DMS153 (cell line): ENCODE results near the gene CDH13.

Experiments used
- DNase-seq: peaks from one replicate; lab custom pipeline; 2025; lab: John Stamatoyannopoulos, UW

The CDH13 gene

DNA sequence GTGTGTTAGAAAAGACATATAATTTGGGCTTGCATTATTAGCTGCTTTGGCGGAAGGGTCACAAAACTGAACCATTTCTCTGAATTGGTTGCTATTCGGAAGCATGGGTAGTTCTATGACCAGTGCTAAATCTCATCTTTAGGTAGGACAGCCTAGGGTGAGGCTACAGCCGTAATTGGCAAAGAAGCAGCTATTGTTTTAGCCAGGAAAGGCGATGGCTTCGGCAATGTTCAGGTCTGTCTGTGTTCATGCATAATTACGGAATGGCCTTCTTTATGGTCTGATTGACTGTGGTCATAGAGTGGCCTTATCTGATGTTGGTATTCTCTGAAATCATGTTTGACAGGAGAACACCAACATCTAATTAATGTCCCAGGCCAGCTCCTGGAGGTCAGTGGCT lies 812.6 kb downstream of the CDH13 start:
- no peak for DNase-seq

DNA sequence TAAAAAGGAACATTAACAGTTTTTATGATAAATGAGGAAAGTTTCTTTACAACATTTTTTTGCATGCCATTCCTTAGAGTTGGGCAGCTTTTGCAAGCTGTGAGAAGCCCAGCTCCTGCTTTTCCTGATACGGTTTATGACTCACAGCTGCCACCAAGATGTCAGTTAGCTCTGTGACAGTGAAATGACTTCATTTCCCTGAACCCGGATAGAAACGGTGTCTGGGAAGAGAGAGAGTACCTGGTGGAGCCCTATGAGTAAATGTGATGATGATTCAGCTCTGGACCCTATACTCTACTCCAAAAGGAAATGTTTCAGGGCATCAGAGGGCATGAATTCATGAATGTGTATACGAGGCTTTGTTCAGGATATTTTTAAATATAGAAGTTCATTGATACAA lies 814.7 kb downstream of the CDH13 start:
- DNase-seq, result peak; percentile 34

DNA sequence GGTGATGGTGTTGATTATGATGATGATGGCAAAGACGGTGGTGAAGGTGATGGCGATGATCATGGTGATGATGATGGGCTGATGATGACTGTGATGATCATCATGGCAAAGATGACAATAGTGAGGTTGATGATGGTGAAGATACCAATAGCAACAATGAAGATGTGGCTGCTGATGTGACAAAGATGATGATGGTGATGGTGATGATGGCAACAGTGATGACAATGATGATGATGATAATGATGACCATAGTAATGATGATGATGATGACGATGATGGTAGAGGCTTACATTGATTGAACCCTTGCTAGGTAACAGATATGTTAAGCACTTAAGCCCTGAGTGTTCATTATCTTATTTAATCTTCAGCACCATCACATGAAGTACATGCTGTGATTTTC lies 817.2 kb downstream of the CDH13 start:
- no peak for DNase-seq

DNA sequence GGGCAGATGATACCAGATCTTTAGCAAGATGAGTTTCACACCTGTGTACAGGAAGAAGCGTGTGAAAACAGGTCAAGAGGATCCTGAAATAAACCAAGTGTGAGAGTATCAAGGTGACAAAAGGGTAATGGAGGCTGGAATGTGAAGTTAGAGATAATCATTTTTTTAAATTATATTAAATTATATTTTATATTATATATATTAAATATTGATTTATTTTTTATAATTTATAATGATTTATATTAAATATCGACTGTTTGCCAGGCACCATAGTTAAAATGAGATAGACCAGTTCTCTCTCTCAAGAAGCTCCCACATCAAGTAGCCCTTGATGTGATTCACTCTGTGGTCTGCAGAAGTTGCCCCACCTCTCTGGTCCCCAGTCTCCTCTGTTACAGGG lies 820.8 kb downstream of the CDH13 start:
- DNase-seq, result no peak

DNA sequence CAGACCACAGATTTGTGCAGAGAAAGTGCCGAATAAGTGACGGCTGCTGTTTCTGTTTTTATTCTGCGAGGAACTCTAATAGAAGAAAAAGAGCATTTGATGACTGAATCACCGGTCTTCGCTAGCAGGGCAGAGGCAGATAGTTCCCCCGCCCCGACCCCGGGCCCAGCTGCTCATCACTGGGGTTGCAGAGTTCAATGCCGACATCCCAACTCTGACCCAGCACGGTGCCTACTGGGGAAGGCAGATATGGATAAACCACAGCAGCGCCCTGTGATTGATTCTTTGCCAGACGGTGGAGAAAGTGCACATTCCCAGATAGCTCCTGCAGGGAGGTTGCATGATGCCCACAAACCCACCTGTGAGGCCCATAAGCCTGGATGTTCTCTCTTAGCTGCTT lies 823.1 kb downstream of the CDH13 start:
- DNase-seq, result no peak

DNA sequence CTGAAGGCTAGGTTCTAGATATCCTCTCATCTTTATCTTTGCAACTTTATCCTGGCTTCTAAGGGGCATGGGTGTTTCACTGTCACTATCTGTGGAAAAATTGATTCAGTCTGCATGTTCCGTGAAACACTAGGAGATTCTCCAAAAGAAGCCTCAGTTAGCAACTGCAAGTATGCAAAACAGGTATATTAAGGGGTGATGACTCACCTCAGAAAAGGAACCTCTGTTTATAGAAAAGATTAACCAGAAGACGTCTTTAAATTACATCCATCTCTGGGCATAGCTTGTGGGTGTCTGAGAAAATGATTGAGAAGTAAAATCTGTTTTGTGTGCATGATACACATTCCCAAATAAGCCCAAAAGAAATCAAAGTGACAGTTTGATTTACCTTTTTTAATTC lies 827.2 kb downstream of the CDH13 start:
- DNase-seq, result no peak

DNA sequence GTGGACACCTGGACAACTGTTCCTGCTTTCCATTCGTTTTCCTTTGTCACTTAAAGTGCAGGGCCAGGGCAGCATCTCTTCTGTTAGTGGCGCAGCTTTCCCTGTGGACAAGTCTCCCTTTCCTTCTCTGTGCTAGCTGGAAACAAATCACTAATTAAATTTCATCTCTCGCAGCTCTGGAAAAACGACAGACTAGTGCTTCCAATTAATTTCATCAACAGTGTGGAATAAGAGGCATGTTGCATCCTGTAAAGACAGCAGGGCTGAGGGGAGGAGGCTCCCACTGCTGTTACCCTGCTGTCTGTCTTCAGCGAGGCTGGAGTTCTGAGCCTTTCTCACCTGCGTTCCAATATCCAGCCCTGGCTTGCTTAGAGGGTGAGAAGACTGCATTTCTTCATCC lies 828.9 kb downstream of the CDH13 start:
- DNase-seq, result no peak

DNA sequence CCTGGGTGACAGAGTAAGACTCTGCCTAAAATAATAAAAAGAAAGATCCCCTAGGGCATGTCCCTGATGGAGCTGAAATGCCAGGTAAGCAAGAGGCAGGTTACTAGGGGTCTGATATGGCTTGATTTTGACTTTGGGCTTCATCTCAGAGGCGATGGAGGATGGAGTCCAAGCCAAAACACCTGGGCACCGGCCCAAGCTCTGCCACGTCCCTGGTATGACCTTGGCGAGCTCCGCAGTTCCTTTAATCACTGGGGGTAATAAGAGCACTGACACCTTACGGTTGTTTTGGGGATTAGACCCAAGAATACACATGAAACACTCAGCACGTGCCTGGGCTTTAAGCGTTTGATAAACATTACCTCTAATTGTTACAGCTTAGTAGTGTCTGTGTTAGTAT lies 830.2 kb downstream of the CDH13 start:
- DNase-seq, result no peak

DNA sequence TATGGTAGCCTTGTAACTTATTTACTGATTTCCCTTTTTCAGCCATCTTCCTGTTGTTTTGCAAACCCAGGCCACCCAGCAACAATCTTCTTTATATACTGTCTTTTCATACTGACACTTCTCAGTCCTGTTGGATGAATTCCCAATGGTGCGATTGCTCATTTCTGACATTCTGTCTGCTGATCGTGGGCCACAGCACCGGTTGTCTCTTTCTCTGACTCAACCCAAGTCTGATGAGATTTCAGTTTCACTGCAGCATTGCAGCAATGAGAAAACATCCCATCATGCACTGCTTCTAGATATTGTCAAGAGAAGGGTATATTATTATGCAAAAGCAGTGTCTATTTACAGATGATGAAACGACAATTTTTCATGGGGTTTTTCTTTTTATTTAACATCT lies 831.8 kb downstream of the CDH13 start:
- no peak for DNase-seq

DNA sequence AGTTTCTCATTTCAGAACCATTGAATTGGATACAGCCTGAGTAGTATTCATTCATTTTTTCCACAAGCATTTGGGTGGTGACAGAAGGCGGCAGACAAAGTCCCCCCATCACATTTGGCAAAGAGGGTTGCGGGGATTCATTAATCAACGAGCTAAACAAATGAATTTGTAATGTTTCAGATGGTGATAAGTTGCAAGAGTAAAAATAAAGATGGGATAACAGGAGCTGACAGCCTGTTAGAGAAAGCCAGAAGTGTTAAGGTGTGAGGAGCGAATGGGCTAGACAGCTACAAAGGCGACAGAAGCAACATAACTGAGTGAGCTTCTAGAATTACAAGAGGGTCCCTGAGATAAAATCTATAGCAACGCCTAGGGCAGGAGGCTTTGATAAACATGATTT lies 838.2 kb downstream of the CDH13 start:
- DNase-seq, result no peak

DNA sequence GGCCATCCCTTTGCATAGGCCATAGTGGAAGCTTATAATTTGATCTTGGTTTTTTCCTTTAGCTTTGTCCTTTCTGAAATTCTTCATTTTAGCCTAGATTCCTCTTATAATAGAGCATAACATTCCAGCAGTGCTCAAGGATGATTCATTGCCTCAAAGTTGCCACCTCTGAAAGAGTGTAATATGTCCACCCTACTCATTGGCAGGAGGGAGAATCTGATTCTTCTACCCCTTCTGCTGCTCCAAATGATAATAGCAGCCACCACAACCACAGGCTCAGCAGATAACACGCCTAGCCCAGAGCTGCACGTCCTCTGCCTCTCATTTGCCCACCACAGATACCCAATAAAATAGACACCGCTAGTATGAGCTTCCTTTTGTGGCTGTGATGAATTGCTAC lies 843.6 kb downstream of the CDH13 start:
- DNase-seq, result no peak

DNA sequence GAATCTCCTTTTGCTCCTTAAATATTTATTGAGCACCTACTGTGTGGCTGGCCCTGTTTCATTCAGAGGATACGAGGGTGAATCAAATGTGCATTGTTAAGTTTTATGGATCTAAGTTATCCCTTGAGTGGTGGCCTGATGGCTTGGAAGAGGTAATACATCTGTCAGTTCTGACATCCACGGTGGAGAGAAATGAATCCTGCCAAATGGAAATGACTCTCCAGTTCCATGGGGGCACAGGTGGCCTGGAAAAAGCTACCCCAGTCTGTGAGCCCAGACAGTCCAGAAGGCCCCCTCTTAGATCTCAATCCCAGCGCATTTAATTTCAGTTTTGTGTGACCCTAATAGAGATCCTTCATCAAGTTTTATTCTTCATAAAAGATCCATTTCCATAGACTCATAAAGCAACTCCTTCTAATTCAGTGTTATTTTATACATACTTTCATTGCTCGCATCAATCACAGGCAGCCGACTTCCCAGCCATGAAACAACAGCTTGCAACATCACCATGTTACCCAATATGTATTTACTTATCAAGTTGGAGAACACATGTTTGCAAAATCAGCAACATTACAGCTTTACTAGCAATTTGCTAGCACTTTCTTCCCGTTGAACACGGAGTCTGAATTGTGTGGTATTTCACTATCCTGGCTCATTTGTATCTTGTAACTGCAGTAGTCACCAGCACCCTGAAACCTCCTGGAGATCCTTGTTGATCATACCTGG lies 846.2 kb downstream of the CDH13 start:
- no peak for DNase-seq

DNA sequence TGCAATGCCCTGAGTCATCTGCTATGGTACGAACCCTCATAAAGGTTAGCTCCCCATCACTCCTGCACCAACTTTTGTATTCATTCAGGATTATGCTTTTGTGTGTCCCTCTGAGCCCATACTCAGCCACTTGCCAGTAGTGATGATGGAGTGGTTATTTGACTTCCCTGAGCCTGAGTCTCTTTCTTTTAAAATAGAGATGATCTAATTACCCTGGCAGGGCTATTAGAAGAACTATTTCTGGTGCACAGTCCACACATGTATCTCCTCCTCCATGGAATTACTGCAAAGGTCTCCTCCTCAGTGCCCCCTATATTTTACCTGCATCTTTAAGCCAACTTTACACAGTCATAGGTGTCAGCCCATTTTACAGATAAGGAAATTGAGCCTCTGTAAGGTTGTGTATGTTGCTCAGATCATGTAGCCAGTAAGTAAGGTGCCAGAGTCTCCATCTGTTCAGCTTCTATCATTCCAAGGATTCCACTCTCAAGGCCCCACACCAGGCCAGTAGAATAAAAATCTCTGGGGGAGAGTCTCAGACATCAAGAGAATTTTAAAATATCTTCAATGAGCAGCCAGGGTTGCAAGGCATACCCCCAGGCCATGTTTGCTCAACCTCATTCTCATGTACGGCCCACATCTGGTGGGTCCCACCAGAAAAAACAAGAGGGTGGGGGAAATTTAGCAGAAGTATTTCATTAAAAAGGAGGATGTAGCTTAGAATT lies 847.3 kb downstream of the CDH13 start:
- DNase-seq, result no peak

DNA sequence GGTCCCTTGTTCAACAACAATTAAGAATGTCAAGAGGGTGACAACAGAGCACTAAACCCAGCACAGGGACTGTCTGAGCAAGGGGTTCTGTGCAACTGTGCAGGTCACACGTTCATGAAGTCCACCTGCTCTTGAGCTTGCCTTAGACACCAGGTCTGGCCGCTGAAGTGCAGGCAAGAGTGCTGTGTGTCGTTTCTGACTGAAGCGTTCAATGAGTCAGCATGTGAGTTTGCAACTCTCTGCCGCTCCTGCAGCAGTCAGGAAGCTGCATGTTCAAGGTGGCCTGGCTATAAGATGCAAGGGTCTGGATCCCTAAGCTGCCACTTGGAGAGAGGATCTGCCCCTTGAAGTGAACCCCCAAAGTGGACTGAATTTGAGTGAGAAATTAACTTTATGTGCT lies 848.3 kb downstream of the CDH13 start:
- DNase-seq, result no peak

DNA sequence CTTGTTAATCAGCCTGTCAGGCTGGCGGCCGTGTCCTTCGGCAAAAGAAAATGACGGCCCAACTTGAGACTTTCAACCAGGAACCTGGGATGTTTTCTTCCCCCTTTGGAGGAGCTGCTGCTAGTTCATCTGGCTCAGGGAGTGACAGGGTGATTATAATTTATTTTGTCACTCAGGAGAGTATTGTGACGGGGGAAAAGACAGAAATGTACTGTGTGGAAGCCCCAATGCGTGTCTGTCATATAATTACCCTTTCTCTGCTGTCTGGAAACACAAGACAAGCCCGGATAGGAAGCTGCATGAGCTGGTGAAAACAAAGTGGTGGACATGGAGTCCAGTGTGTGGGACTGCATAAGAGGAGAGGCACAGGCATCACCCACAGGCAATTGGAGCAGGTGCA lies 854.8 kb downstream of the CDH13 start:
- no peak for DNase-seq

DNA sequence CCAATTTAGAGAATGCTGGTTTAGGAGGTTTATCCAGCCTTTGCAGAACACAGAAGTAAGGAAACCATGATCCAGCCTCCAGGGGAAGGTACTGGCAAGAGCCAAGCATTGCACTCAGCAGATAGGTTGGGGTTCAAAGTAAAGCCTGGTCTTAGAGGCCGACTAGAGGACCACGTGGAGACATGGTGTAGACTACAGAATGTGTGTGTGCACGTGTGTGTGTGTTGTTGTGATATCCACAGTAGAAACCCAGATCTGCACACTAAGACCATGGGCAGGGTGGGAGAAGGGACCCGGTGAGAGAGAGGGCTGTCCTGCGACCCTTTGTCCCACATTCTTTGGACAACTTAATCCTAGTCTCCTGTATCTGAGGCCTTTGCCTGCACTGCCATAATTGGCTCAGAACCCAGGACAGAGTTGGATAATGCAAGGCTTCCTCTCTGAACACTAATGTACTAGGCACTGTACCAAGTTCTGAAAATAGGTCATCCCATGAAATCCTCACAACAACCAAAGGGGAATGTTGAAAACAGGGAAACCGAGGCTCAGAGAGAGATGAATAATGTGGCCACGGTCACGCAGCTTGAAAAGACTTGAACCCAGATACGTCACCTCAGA lies 855.9 kb downstream of the CDH13 start:
- no peak for DNase-seq

DNA sequence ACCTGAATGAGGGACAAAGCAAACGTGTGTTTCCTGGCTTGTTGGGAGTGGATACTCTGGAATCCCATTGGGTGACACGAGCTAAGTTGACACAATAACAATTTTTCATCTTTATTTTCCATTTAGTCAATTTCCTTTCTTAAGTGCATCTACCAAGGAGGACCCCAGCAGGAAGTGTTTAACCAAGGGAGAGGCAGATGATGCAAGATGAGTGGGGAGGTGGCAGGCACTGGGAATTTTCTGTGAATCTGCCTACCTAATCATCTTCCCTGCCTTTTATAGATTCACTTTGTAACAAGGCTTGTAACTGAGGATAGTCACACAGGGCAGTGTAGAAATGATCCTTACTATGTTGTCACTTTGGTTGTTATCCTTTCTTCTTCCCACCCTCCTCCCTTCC lies 863.3 kb downstream of the CDH13 start:
- no peak for DNase-seq

DNA sequence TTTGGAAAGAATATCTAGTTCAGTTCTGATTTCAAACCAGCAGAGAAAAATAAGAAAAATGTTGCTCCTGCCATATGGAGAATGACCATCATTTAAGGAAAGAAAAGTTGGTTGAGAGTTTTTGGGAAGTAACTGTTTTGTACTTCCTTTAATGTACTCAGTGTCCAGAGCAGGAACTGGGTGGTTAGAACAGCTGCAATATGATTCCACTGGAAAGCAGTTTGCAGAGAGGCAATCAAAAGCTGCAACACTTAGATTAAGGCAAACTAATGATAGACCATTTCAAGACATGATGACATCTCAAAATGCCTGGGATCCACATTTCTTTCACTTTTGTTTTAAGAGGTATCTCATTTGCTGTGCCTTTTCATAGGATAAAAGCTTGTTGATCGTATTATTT lies 867.7 kb downstream of the CDH13 start:
- DNase-seq, result no peak

DNA sequence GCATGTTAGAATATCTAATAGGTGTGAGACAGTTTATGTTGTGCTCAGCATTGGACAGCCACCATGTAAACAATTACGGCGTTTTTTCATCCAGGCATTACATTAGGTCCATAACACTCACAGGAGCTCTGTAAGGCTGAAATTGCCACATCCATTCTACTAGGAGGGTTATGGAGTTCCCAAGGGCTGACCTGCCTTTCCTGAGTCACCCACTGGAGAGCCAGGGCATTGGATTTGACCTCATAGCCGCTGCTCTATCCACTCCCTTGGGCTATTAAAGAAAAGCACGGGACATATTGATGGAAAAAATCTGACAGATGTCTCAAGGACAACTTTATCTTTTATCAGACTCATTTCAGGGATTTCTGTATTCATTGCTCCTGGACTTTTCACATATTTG lies 874.7 kb downstream of the CDH13 start:
- no peak for DNase-seq

DNA sequence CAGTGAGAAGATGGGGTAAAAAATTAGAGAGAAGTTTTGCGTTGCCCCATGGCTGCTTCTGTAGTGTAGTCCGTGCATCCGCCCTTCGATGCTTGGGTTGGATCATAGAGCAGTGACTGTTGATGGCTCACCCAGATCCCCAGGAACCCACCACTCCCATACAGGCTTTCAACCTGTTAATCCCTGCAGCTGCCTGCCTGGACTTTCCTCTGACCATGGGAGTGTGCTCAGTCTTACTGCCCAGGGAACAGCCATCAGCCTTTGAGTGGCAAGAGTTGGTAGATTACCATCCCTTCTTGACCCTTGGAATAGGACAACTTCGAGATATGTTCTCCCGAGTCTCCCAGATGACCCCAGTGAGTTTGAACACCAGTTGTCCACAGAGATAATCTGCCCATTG lies 881.5 kb downstream of the CDH13 start:
- no peak for DNase-seq

DNA sequence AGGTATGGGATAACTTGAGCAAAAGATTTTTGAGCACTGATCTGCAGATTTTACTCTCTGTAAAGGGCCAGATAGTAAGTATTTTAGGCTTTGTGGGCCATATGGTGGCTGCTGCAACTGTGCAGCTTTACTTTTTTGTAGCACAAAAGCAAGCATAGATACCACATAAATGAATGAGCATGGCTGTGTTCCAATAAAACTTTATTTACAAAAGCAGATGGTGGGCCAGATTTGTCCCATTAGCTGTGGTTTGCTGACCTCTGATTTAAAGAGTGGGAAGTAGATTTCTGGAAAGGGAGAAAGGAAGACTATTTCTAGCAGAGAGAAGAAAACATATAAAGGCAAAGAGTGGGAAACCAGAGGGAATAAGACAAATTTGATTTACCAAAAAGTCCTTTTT lies 882.5 kb downstream of the CDH13 start:
- no peak for DNase-seq

DNA sequence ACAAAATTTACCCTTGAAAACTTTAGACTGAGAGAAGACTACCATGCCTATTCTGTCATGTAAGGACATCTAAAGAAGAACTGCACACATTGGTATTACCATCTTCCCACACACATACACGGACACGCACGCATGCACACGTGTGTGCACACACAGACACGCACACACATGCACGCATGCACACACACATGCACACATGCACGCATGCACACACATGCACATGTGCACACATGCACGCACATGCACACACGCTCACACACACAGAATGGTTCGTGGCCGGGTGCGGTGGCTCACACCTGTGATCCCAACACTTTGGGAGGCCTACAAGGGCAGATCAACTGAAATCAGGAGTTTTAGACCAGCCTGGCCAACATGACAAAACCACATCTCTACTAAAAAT lies 884.1 kb downstream of the CDH13 start:
- no peak for DNase-seq

DNA sequence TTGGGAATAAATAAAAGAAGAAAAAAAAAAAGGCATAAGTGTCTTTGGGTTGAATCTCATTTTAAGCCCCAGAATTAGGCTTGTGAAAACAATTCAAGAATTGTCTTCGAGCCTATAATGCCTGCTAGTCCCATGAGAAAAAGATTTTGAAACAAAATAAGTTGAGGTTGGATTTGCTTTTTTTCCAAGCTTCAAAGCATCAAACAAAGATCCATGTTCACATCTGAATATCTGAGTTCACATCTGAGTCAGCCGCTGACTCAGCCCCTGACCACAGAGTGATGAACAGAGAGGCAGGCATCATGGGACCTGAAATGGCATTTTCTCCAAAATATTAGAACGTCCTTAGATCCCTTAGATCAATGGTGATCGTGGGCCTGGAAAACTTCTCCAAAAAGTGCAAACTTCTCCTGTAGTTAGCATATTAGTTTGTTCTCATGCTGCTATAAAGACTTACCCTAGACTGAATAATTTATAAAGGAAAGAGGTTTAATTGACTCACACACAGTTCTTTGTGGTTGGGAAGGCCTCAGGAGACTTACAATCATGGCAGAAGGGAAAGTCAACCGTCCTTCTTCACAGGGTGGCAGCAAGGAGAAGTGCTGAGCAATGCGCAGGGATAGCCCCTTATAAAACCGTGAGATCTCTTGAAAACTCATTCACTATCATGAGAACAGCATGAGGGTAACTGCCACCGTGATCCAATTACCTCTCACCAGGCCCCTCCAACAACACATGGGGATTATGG lies 886.4 kb downstream of the CDH13 start:
- DNase-seq, result no peak
